Immature natural killer cell (primary cell): ENCODE data around the gene PTK7. TPM values are rescaled to one million over a fixed set of nuclear protein-coding genes. Genes with fewer than 3 reads are reported as not detected.

ENCODE experiments used
- DNase-seq, 3 donors: peaks; one replicate each; pipeline ENCODE4 v3.0.0; 2022; ENCODE audit warnings: mixed read lengths in 1 of 3
- H3K27ac Mint-ChIP-seq, 6 donors: one replicate each; pipeline ENCODE4 v1.8.0; 2020; ENCODE audit warnings: mixed read lengths in 6 of 6, mild to moderate bottlenecking in 5 of 6, inconsistent platforms in 4 of 6, moderate library complexity in 3 of 6
- H3K27me3 Mint-ChIP-seq, 3 donors: one replicate each; pipeline ENCODE4 v1.8.0; 2020 to 2021; ENCODE audit warnings: low read depth in 3 of 3, mild to moderate bottlenecking in 3 of 3, mixed read lengths in 3 of 3, moderate library complexity in 3 of 3, inconsistent platforms in 1 of 3
- H3K36me3 Mint-ChIP-seq, 3 donors: one replicate each; pipeline ENCODE4 v1.8.0; 2020; ENCODE audit warnings: mixed read lengths in 3 of 3, inconsistent platforms in 2 of 3, mild to moderate bottlenecking in 2 of 3
- H3K4me1 Mint-ChIP-seq, 2 donors: one replicate each; pipeline ENCODE4 v1.8.0; 2020; ENCODE audit warnings: inconsistent platforms in 2 of 2, mild to moderate bottlenecking in 2 of 2, mixed read lengths in 2 of 2, moderate library complexity in 1 of 2
- H3K4me3 Mint-ChIP-seq, 5 donors: one replicate each; pipeline ENCODE4 v1.8.0; 2020; ENCODE audit warnings: mild to moderate bottlenecking in 5 of 5, mixed read lengths in 5 of 5, inconsistent platforms in 3 of 5, moderate library complexity in 3 of 5
- H3K9me3 Mint-ChIP-seq, 6 donors: one replicate each; pipeline ENCODE4 v1.8.0; 2020; ENCODE audit warnings: mild to moderate bottlenecking in 6 of 6, mixed read lengths in 6 of 6, inconsistent platforms in 4 of 6, moderate library complexity in 3 of 6
- polyA plus RNA-seq, 3 donors: library from polyadenylated mRNA; unstranded; fragments of 300-500 nt; fragmentation: Illumina TruSeq; gene quantifications; one replicate each; pipeline ENCODE4 v1.2.3, GENCODE V29; 2021

The PTK7 gene
- polyA plus RNA-seq, 3 donors from 2014 or later, result 1.1 TPM; not detected in 1

GRCh38 chr6:43171707-43172103 is 95.6 kb downstream of the PTK7 start:
- H3K9me3 Mint-ChIP-seq, result no peaks in the 10 kb centered on the region
- H3K36me3 Mint-ChIP-seq, result peaks cover 0 to 3% (median 0%) of the 10 kb centered on the region in 3 donors
- DNase-seq, result no peak
- peak overlapping the region; percentile 92 to 98 (median 94) for H3K4me3 Mint-ChIP-seq
- peaks cover 51 to 55% of the 10 kb centered on the region in 2 donors for H3K4me1 Mint-ChIP-seq
- peaks cover 5 to 9% (median 8%) of the 10 kb centered on the region in 3 donors for H3K27me3 Mint-ChIP-seq
- peak overlapping the region; percentile 80 to 96 (median 94) for H3K27ac Mint-ChIP-seq

DNA sequence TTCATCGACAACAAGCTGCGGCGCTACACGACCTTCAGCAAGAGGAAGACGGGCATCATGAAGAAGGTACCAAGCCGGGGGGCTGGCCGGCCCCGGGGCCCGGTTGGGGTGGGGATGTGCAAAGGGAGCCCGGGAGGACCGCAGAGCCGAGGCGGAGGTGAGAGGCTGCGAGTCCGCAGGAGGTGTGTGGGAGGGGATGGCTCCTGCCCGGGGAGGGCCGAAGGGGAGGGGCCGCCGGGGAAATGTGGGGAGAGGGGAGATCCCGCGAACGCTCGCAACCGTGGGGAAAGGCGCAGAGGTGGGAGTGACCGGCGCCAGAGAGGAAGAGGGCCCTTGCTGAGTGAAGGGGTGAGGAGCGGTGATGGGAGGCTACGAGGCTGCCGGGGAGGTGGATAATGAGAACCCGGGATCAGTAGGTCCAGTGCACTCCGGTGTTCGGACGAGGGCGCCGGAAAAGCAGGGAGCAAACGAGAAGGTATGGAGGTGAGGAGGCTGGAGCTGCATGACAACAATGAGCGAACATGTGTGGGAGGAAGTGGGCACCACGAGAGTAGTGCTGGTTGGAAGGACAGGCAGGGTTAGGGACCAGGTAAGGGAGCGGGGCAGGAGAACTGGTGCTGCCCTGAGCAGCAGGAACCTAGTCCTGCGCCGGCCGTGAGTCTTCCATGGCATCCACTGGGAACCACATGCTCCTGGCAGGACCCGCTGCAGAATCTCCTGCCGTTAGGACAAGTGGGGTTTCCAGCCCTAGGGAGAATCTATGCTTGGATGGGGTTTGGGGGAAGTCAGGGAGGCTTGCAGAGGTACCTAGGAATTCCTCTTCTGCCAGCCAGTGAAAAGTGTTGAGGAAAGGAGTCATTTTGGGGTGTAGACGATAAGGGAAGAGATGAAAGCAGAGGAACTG is 96.2 kb downstream of the PTK7 start:
- Mint-ChIP-seq H3K27me3 (peaks cover 5 to 9% (median 8%) of the 10 kb centered on the region in 3 donors), H3K4me3 (peak overlapping the region; percentile 92 to 98 (median 94)), H3K4me1 (peaks cover 51 to 55% of the 10 kb centered on the region in 2 donors), H3K9me3 (no peaks in the 10 kb centered on the region), H3K27ac (peak overlapping the region; percentile 80 to 96 (median 94)), H3K36me3 (peaks cover 0 to 3% (median 0%) of the 10 kb centered on the region in 3 donors)
- DNase-seq, result peak; percentile 36 to 45 (median 38)

GRCh38 chr6:43173591-43174262 is 97.6 kb downstream of the PTK7 start:
- Mint-ChIP-seq H3K9me3 (no peaks in the 10 kb centered on the region), H3K4me1 (peaks cover 51 to 55% of the 10 kb centered on the region in 2 donors), H3K4me3 (peak overlapping the region; percentile 92 to 98 (median 94)), H3K27me3 (peaks cover 5 to 9% (median 9%) of the 10 kb centered on the region in 3 donors), H3K27ac (peak overlapping the region; percentile 80 to 96 (median 94)), H3K36me3 (peaks cover 4 to 11% (median 7%) of the 10 kb centered on the region in 3 donors)
- DNase-seq, result no peak

GRCh38 chr6:43174263-43175112 is 98.4 kb downstream of the PTK7 start:
- peak overlapping the region; percentile 80 to 96 (median 94) for H3K27ac Mint-ChIP-seq
- peaks cover 5 to 9% (median 9%) of the 10 kb centered on the region in 3 donors for H3K27me3 Mint-ChIP-seq
- H3K9me3 Mint-ChIP-seq, result no peaks in the 10 kb centered on the region
- peaks cover 4 to 12% (median 7%) of the 10 kb centered on the region in 3 donors for H3K36me3 Mint-ChIP-seq
- peaks cover 49 to 55% of the 10 kb centered on the region in 2 donors for H3K4me1 Mint-ChIP-seq
- DNase-seq, result peak; percentile 93 to 95 (median 93)
- H3K4me3 Mint-ChIP-seq, result peak overlapping the region; percentile 92 to 98 (median 94)

DNA sequence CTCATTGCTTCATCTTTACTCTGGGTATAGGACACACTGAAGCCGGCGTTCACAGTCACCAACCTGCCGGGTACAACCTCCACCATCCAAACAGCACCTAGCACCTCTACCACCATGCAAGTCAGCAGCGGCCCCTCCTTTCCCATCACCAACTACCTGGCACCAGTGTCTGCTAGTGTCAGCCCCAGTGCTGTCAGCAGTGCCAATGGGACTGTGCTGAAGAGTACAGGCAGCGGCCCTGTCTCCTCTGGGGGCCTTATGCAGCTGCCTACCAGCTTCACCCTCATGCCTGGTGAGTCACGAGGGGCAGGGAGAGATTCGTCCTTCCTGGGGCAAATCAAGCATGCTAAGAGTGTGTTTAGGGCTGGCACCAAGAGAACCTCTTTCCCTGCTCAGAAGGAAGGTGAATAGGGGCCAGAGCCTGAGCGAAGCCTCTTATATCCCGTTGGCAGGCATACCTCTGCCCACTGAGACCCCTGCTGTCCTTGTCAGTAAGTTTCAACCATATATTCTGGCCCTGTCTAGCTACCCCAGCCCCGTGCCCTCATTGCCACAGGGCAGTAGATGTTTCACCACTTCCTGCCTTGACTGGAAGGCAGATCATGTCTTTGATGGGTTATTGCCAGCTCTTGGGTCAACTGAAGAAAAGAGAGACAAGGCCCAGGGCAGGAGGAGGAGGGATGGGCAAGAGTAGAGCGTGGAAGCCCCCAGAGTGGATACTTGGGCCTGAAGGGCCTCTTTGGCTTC is 99.7 kb downstream of the PTK7 start:
- DNase-seq, result no peak
- Mint-ChIP-seq H3K4me3 (no peak overlapping the region), H3K27ac (peak overlapping the region in 4 of 6 donors; percentile 89 to 94 (median 93)), H3K27me3 (peaks cover 2 to 9% (median 7%) of the 10 kb centered on the region in 3 donors), H3K36me3 (peaks cover 4 to 12% (median 7%) of the 10 kb centered on the region in 3 donors), H3K4me1 (peaks cover 39 to 45% of the 10 kb centered on the region in 2 donors), H3K9me3 (no peaks in the 10 kb centered on the region)

DNA sequence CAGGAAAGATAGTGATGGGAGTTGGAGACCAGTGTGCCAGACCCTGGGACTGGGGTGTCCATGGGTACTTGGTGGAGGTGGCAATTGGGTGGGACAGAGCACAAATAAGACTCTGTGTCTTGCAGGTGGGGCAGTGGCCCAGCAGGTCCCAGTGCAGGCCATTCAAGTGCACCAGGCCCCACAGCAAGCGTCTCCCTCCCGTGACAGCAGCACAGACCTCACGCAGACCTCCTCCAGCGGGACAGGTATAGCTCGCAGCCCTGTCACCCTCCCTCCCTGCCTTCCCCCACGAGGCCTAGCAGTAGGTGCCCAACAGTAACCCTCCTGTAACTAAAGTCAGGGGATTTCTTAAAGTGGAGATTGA is 100.3 kb downstream of the PTK7 start:
- no peak overlapping the region for H3K4me3 Mint-ChIP-seq
- no peak for DNase-seq
- H3K36me3 Mint-ChIP-seq, result peaks cover 4 to 12% (median 7%) of the 10 kb centered on the region in 3 donors

DNA sequence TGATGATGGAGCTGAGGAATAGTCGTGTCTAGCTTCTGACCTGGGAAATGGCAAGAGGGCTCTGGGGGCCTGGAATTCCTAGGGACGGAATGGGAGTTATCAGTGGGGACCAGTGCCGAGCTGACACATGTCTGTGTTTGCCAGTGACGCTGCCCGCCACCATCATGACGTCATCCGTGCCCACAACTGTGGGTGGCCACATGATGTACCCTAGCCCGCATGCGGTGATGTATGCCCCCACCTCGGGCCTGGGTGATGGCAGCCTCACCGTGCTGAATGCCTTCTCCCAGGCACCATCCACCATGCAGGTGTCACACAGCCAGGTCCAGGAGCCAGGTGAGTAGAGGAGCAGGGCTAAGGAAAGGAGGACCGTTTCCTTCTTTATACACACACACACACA is 102.0 kb downstream of the PTK7 start:
- H3K4me3 Mint-ChIP-seq, result peak overlapping the region in 1 of 5 donors; percentile 40
- peaks cover 4 to 12% (median 7%) of the 10 kb centered on the region in 3 donors for H3K36me3 Mint-ChIP-seq
- H3K9me3 Mint-ChIP-seq, result no peaks in the 10 kb centered on the region
- H3K4me1 Mint-ChIP-seq, result peaks cover 47 to 51% of the 10 kb centered on the region in 2 donors
- peak overlapping the region in 1 of 6 donors; percentile 60 for H3K27ac Mint-ChIP-seq
- peaks cover 2 to 16% (median 9%) of the 10 kb centered on the region in 3 donors for H3K27me3 Mint-ChIP-seq
- no peak for DNase-seq

More for the DNA sequence above, 100.3 kb downstream of the PTK7 start:
- Mint-ChIP-seq H3K27me3 (peaks cover 0 to 7% (median 6%) of the 10 kb centered on the region in 3 donors), H3K9me3 (no peaks in the 10 kb centered on the region), H3K4me1 (peaks cover 41 to 48% of the 10 kb centered on the region in 2 donors), H3K27ac (peak overlapping the region in 4 of 6 donors; percentile 24 to 94 (median 71))

- Mint-ChIP-seq H3K9me3 (no peaks in the 10 kb centered on the region), H3K27ac (peak overlapping the region in 1 of 6 donors; percentile 7), H3K27me3 (peaks cover 2 to 16% (median 9%) of the 10 kb centered on the region in 3 donors), H3K36me3 (peaks cover 4 to 12% (median 7%) of the 10 kb centered on the region in 3 donors), H3K4me1 (peaks cover 47 to 52% of the 10 kb centered on the region in 2 donors), H3K4me3 (no peak overlapping the region)
- DNase-seq, result no peak
Measured at GRCh38 chr6:43178951-43179830, 103.1 kb downstream of the PTK7 start.

DNA sequence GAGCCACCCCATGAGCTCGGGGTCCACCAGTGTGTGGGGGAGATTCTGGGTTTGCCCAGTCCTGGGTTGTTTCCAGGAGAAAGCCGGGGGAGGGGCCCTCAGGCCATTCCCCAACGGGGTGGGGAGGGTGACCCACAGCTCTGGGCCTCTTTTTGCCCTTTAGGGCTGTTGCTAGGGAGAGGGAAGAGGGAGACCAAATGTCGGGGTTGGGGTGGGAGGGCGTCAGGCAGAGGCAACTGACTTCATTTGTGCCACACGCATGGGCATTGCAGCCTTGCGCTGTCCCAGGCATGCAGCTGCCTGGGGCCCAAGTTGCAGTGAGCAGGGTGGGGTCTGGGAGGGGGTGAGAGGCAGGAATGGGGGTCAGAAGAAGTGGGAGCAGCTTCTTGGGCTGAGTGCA is 103.9 kb downstream of the PTK7 start:
- peaks cover 6 to 11% (median 7%) of the 10 kb centered on the region in 3 donors for H3K36me3 Mint-ChIP-seq

GRCh38 chr6:43180985-43181384 is 104.9 kb downstream of the PTK7 start:
- DNase-seq, result no peak
- Mint-ChIP-seq H3K9me3 (no peaks in the 10 kb centered on the region), H3K4me3 (peak overlapping the region; percentile 87 to 96 (median 94)), H3K27ac (peak overlapping the region; percentile 78 to 96 (median 86)), H3K4me1 (peaks cover 38 to 45% of the 10 kb centered on the region in 2 donors), H3K36me3 (peaks cover 7 to 12% (median 9%) of the 10 kb centered on the region in 3 donors), H3K27me3 (peaks cover 2 to 12% (median 4%) of the 10 kb centered on the region in 3 donors)

More for the DNA sequence above, 103.9 kb downstream of the PTK7 start:
- H3K9me3 Mint-ChIP-seq, result no peaks in the 10 kb centered on the region
- peaks cover 2 to 12% (median 4%) of the 10 kb centered on the region in 3 donors for H3K27me3 Mint-ChIP-seq
- DNase-seq, result no peak
- H3K4me3 Mint-ChIP-seq, result no peak overlapping the region
- H3K27ac Mint-ChIP-seq, result no peak overlapping the region
- peaks cover 41 to 49% of the 10 kb centered on the region in 2 donors for H3K4me1 Mint-ChIP-seq

DNA sequence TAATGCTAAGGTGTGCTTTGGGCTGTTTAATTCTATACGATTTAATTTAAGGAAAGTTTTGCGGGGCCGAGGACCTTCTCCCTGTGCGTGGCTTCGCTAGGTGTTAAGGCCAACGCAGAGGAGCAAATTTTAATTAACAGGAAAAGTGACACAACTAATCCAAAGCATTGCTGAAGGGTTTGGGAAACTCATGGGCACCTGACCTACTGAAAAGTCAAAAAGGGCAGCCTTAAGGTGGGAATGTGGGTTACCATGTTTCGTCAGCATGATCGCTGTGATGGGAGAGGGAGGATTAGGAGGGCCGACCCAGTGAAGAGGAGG is 105.5 kb downstream of the PTK7 start:
- Mint-ChIP-seq H3K27ac (peak overlapping the region; percentile 78 to 96 (median 86)), H3K4me1 (peaks cover 38 to 43% of the 10 kb centered on the region in 2 donors), H3K27me3 (peaks cover 2 to 12% (median 4%) of the 10 kb centered on the region in 3 donors), H3K4me3 (peak overlapping the region; percentile 87 to 96 (median 94)), H3K9me3 (no peaks in the 10 kb centered on the region), H3K36me3 (peaks cover 7 to 17% (median 13%) of the 10 kb centered on the region in 3 donors)
- DNase-seq, result no peak
